SK-N-SH treated with all-trans-retinoic acid at 6 μM for 48 hours (cell line): Measurements from ENCODE around the gene RSAD1.
"Not testable (repeated sequence)": the region's sequence is repeated elsewhere in the genome, so short reads cannot be mapped to it uniquely, and the experiment has no call there.

Experiments used
- ATAC-seq: fragments of 200-7000 bp; cut with Tn5 transposase; 3 replicates; pipeline ENCODE4 v1.9.1; 2020; ENCODE audit warnings: mild to moderate bottlenecking, moderate library complexity
- ARNTL ChIP-seq: fragments of 450-650 bp; formaldehyde crosslinking; IDR thresholded peaks from 2 replicates; pipeline ENCODE4 v1.5.0; 2020; ENCODE audit warnings: low read depth, mild to moderate bottlenecking, moderate library complexity, borderline replicate concordance
- BACH2 ChIP-seq: fragments of 250-450 bp; sonication (Bioruptor Pico); IDR thresholded peaks from 2 replicates; pipeline ENCODE4 v1.9.0; 2021; ENCODE audit warnings: mild to moderate bottlenecking, borderline replicate concordance
- CSDC2 ChIP-seq: fragments of 250-450 bp; sonication (Bioruptor Pico); IDR thresholded peaks from 2 replicates; pipeline ENCODE4 v1.5.0; 2020; ENCODE audit warnings: mild to moderate bottlenecking, moderate library complexity
- ESRRG ChIP-seq: fragments of 250-450 bp; sonication (Bioruptor Pico); IDR thresholded peaks from 2 replicates; pipeline ENCODE4 v1.6.1; 2021; ENCODE audit warnings: mild to moderate bottlenecking
- GLIS3 ChIP-seq: fragments of 250-450 bp; sonication (Bioruptor Pico); IDR thresholded peaks from 2 replicates; pipeline ENCODE4 v1.5.0; 2020; ENCODE audit warnings: mild to moderate bottlenecking, moderate library complexity
- ISL1 ChIP-seq: fragments of 250-450 bp; sonication (Bioruptor Pico); IDR thresholded peaks from 2 replicates; pipeline ENCODE4 v2.1.2; 2022; ENCODE audit warnings: mild to moderate bottlenecking, moderate library complexity
- OSR1 ChIP-seq: fragments of 250-450 bp; sonication (Bioruptor Pico); IDR thresholded peaks from 2 replicates; pipeline ENCODE4 v1.8.0; 2022; ENCODE audit warnings: moderate library complexity, mild to moderate bottlenecking, inconsistent platforms
- PPARA ChIP-seq: fragments of 250-450 bp; sonication (Bioruptor Pico); IDR thresholded peaks from 2 replicates; pipeline ENCODE4 v1.5.0; 2020; ENCODE audit warnings: mild to moderate bottlenecking, borderline replicate concordance
- RARB ChIP-seq: fragments of 250-450 bp; sonication (Bioruptor Pico); IDR thresholded peaks from 2 replicates; pipeline ENCODE4 v1.8.0; 2021; ENCODE audit warnings: mild to moderate bottlenecking, moderate library complexity
- SNAI2 ChIP-seq: fragments of 250-450 bp; sonication (Bioruptor Pico); IDR thresholded peaks from 2 replicates; pipeline ENCODE4 v1.5.0; 2020; ENCODE audit warnings: mild to moderate bottlenecking, moderate library complexity
- TCF4 ChIP-seq: fragments of 250-450 bp; sonication (Bioruptor Pico); IDR thresholded peaks from 2 replicates; pipeline ENCODE4 v1.8.0; 2021; ENCODE audit warnings: mild to moderate bottlenecking, moderate library complexity, borderline replicate concordance
- TOX ChIP-seq: fragments of 250-450 bp; sonication (Bioruptor Pico); IDR thresholded peaks from 2 replicates; pipeline ENCODE4 v1.8.0; 2021; ENCODE audit warnings: mild to moderate bottlenecking, moderate library complexity, borderline replicate concordance
- ZC3H10 ChIP-seq: fragments of 250-450 bp; sonication (Bioruptor Pico); IDR thresholded peaks from 2 replicates; pipeline ENCODE4 v1.5.1; 2021; ENCODE audit warnings: mild to moderate bottlenecking, moderate library complexity
- ZFP3 ChIP-seq: fragments of 250-450 bp; sonication (Bioruptor Pico); IDR thresholded peaks from 2 replicates; pipeline ENCODE4 v1.5.0; 2020; ENCODE audit warnings: mild to moderate bottlenecking, moderate library complexity
- ZFP30 ChIP-seq: fragments of 450-650 bp; formaldehyde crosslinking; IDR thresholded peaks from 2 replicates; pipeline ENCODE4 v1.5.0; 2022; ENCODE audit warnings: mild to moderate bottlenecking, moderate library complexity
- ZNF565 ChIP-seq: fragments of 450-650 bp; formaldehyde crosslinking; conservative IDR thresholded peaks from 2 replicates; pipeline ENCODE4 v1.5.0; 2020; ENCODE audit warnings: low read depth, mild to moderate bottlenecking, moderate library complexity
- ZNF8 ChIP-seq: fragments of 450-650 bp; formaldehyde crosslinking; IDR thresholded peaks from 2 replicates; pipeline ENCODE4 v1.5.0; 2020; ENCODE audit warnings: mild to moderate bottlenecking, moderate library complexity
- TF ChIP-seq, protein P1 (sequence below): fragments of 250-450 bp; sonication (Bioruptor Pico); IDR thresholded peaks from 2 replicates; pipeline ENCODE4 v1.5.1; 2020; ENCODE audit warnings: low read depth, mild to moderate bottlenecking, moderate library complexity
- TF ChIP-seq, protein P2 (sequence below): fragments of 250-450 bp; sonication (Bioruptor Pico); IDR thresholded peaks from 2 replicates; pipeline ENCODE4 v1.5.0; 2020; ENCODE audit warnings: mild to moderate bottlenecking, moderate library complexity
- TF ChIP-seq, protein P3 (sequence below): fragments of 250-450 bp; sonication (Bioruptor Pico); IDR thresholded peaks from 2 replicates; pipeline ENCODE4 v1.8.0; 2021; ENCODE audit warnings: low read depth, mild to moderate bottlenecking, moderate library complexity, borderline replicate concordance
- TF ChIP-seq, protein P4 (sequence below): fragments of 250-450 bp; sonication (Bioruptor Pico); IDR thresholded peaks from 2 replicates; pipeline ENCODE4 v1.5.1; 2021; ENCODE audit warnings: mild to moderate bottlenecking, moderate library complexity

Gene RSAD1

DNA sequence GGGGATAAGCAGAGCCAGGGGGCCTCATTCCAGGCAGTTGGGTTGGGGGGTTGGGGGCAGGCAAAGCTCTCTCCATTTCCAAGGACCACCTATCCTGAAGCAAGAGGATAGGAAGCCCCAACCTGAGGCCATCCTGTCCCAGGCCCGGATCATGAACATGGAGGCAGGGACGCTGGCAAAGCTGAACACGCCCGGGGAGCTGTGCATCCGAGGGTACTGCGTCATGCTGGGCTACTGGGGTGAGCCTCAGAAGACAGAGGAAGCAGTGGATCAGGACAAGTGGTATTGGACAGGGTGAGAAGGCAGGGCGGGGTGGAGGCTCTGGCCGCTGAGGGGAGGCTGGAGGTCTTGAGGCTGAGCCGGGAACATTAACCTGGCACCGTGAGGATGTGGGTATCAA is 6.4 kb upstream of the RSAD1 start (continued):
- no peak for TF ChIP-seq ARNTL (CRISPR knock-in tag)
- TF ChIP-seq ZNF8 (CRISPR knock-in tag), result no peak
- TF ChIP-seq ZC3H10 (CRISPR knock-in tag), result no peak
- no peak for TF ChIP-seq TCF4 (CRISPR knock-in tag)
- TF ChIP-seq RARB (CRISPR knock-in tag), result no peak
- TF ChIP-seq ZFP3 (CRISPR knock-in tag), result no peak
- TF ChIP-seq, protein P1, sequence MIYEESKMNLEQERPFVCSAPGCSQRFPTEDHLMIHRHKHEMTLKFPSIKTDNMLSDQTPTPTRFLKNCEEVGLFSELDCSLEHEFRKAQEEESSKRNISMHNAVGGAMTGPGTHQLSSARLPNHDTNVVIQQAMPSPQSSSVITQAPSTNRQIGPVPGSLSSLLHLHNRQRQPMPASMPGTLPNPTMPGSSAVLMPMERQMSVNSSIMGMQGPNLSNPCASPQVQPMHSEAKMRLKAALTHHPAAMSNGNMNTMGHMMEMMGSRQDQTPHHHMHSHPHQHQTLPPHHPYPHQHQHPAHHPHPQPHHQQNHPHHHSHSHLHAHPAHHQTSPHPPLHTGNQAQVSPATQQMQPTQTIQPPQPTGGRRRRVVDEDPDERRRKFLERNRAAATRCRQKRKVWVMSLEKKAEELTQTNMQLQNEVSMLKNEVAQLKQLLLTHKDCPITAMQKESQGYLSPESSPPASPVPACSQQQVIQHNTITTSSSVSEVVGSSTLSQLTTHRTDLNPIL (CRISPR knock-in tag), result no peak
- TF ChIP-seq, protein P2, sequence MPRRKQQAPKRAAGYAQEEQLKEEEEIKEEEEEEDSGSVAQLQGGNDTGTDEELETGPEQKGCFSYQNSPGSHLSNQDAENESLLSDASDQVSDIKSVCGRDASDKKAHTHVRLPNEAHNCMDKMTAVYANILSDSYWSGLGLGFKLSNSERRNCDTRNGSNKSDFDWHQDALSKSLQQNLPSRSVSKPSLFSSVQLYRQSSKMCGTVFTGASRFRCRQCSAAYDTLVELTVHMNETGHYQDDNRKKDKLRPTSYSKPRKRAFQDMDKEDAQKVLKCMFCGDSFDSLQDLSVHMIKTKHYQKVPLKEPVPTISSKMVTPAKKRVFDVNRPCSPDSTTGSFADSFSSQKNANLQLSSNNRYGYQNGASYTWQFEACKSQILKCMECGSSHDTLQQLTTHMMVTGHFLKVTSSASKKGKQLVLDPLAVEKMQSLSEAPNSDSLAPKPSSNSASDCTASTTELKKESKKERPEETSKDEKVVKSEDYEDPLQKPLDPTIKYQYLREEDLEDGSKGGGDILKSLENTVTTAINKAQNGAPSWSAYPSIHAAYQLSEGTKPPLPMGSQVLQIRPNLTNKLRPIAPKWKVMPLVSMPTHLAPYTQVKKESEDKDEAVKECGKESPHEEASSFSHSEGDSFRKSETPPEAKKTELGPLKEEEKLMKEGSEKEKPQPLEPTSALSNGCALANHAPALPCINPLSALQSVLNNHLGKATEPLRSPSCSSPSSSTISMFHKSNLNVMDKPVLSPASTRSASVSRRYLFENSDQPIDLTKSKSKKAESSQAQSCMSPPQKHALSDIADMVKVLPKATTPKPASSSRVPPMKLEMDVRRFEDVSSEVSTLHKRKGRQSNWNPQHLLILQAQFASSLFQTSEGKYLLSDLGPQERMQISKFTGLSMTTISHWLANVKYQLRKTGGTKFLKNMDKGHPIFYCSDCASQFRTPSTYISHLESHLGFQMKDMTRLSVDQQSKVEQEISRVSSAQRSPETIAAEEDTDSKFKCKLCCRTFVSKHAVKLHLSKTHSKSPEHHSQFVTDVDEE (CRISPR knock-in tag), result no peak

DNA sequence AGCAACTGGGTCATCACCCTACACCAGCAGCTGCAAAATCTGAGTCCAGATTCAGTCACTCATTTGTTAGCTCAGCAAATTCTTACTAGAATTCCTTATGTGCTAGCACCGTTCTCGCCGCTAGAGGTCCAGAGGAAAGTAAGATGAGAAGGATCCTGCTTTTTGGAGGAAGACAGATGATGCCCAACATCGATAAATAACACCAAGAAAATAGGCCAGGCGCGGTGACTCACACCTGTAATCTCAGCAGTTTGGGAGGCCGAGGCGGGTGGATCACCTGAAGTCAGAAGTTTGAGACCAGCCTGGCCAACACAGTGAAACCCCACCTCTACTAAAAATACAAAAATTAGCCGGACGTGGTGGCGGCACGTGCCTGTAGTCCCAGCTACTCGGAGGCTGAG is 5.9 kb upstream of the RSAD1 start:
- not testable (repeated sequence) for ATAC-seq

DNA sequence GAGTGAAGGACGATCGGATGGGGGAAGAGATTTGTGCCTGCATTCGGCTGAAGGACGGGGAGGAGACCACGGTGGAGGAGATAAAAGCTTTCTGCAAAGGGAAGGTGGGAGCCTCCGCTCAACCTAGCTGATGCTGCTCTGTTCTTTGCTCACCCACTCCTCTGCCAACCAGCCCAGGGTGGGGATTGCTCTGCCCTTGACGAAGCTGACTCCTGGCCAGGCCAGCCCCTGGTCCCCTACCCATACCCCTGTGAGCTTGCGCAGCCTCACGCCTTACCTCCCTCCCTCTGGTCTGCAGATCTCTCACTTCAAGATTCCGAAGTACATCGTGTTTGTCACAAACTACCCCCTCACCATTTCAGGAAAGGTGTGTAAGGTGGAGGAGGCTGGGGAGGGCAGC is 4.8 kb upstream of the RSAD1 start:
- TF ChIP-seq ZNF565 (CRISPR knock-in tag) (no peak), ESRRG (CRISPR knock-in tag) (no peak), BACH2 (CRISPR knock-in tag) (no peak), CSDC2 (CRISPR knock-in tag) (no peak), GLIS3 (CRISPR knock-in tag) (no peak), ZC3H10 (CRISPR knock-in tag) (no peak), PPARA (no peak), ISL1 (CRISPR knock-in tag) (no peak), ZFP3 (CRISPR knock-in tag) (no peak), SNAI2 (CRISPR knock-in tag) (no peak), TOX (CRISPR knock-in tag) (no peak), OSR1 (CRISPR knock-in tag) (no peak), RARB (CRISPR knock-in tag) (no peak)
- TF ChIP-seq, protein P3, sequence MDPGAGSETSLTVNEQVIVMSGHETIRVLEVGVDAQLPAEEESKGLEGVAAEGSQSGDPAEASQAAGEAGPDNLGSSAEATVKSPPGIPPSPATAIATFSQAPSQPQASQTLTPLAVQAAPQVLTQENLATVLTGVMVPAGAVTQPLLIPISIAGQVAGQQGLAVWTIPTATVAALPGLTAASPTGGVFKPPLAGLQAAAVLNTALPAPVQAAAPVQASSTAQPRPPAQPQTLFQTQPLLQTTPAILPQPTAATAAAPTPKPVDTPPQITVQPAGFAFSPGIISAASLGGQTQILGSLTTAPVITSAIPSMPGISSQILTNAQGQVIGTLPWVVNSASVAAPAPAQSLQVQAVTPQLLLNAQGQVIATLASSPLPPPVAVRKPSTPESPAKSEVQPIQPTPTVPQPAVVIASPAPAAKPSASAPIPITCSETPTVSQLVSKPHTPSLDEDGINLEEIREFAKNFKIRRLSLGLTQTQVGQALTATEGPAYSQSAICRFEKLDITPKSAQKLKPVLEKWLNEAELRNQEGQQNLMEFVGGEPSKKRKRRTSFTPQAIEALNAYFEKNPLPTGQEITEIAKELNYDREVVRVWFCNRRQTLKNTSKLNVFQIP (CRISPR knock-in tag), result no peak
- TF ChIP-seq, protein P1 (CRISPR knock-in tag), result no peak
- TF ChIP-seq, protein P4, sequence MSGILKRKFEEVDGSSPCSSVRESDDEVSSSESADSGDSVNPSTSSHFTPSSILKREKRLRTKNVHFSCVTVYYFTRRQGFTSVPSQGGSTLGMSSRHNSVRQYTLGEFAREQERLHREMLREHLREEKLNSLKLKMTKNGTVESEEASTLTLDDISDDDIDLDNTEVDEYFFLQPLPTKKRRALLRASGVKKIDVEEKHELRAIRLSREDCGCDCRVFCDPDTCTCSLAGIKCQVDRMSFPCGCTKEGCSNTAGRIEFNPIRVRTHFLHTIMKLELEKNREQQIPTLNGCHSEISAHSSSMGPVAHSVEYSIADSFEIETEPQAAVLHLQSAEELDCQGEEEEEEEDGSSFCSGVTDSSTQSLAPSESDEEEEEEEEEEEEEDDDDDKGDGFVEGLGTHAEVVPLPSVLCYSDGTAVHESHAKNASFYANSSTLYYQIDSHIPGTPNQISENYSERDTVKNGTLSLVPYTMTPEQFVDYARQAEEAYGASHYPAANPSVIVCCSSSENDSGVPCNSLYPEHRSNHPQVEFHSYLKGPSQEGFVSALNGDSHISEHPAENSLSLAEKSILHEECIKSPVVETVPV (CRISPR knock-in tag), result no peak
- no peak for ATAC-seq

DNA sequence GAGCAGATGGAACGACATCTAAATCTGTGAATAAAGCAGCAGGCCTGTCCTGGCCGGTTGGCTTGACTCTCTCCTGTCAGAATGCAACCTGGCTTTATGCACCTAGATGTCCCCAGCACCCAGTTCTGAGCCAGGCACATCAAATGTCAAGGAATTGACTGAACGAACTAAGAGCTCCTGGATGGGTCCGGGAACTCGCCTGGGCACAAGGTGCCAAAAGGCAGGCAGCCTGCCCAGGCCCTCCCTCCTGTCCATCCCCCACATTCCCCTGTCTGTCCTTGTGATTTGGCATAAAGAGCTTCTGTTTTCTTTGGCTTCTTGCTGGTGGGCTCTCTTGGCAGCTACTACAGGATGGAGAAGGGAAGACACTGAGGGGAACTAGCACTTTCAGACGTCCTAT is 4.1 kb upstream of the RSAD1 start:
- no peak for TF ChIP-seq ZFP30 (CRISPR knock-in tag)
- TF ChIP-seq, all 23 proteins: peak for 0

More for the DNA sequence above, 4.1 kb upstream of the RSAD1 start:
- ATAC-seq, result no peak
